Measurements from ENCODE around the gene COL23A1.

Gene COL23A1

DNA sequence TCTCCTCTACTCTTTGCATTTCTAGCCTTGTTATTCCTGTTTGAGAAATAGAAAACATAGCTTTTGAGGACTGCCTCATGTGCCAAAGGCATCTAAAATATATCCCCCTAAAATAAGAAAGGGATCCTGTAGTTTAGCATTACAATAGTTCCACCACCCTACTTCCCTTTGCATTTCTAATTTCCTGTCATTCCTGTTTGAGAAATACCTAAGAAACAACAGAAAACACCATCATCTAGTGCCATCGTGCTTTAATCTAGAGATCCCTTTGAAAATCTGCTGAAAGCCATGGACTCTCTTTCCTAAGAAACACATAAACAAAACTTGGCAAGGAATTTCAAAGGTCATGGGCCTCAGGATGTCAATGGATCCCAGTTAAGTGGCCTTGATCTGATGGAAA lies 29.2 kb upstream of the COL23A1 start:
- peak overlapping the region; percentile 56 for H3K27ac ChIP-seq
- no peaks in the 10 kb centered on the region for H3K9me3 ChIP-seq
- H3K4me1 ChIP-seq (ENCODE audit: control insufficient read depth in 1 of 2, insufficient read depth in 1 of 2, low read depth in 1 of 2, low read length in 1 of 2): peaks cover 32 to 45% of the 10 kb centered on the region in 2 experiments
- peaks cover 89% of the 10 kb centered on the region for H3K36me3 ChIP-seq
- no peaks in the 10 kb centered on the region for H3K27me3 ChIP-seq
- TF ChIP-seq, protein P1, sequence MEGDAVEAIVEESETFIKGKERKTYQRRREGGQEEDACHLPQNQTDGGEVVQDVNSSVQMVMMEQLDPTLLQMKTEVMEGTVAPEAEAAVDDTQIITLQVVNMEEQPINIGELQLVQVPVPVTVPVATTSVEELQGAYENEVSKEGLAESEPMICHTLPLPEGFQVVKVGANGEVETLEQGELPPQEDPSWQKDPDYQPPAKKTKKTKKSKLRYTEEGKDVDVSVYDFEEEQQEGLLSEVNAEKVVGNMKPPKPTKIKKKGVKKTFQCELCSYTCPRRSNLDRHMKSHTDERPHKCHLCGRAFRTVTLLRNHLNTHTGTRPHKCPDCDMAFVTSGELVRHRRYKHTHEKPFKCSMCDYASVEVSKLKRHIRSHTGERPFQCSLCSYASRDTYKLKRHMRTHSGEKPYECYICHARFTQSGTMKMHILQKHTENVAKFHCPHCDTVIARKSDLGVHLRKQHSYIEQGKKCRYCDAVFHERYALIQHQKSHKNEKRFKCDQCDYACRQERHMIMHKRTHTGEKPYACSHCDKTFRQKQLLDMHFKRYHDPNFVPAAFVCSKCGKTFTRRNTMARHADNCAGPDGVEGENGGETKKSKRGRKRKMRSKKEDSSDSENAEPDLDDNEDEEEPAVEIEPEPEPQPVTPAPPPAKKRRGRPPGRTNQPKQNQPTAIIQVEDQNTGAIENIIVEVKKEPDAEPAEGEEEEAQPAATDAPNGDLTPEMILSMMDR (IDR thresholded peaks at IDR 0.05): no peak
- no peak overlapping the region for H3K4me3 ChIP-seq (ENCODE audit: low read depth in 1 of 2, low read length in 1 of 2)

DNA sequence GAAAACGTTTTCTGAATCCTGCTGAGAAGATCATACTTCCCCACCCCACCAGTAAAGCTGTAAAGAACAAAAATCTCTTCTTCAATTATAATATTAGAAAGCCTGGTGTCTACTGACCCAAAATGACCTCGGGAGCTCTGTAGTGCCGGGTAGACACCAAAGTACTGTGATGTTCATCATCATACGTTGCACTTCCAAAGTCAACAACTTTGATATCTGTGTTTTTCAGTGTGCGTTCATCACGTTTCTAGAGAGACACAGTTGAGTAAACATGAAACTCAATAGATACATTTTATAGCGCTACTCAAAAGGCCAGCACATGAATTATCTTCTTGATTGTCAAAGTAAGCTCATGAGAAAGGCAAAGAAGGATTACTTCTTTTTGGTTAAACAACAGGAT lies 22.1 kb upstream of the COL23A1 start:
- Histone ChIP-seq H3K27me3 (no peaks in the 10 kb centered on the region), H3K4me3 (ENCODE audit: low read depth in 1 of 2, low read length in 1 of 2) (no peak overlapping the region), H3K36me3 (peaks cover 100% of the 10 kb centered on the region), H3K9me3 (no peaks in the 10 kb centered on the region), H3K27ac (no peak overlapping the region), H3K4me1 (ENCODE audit: control insufficient read depth in 1 of 2, insufficient read depth in 1 of 2, low read depth in 1 of 2, low read length in 1 of 2) (no peaks in the 10 kb centered on the region)
- TF ChIP-seq, protein P1 (IDR thresholded peaks at IDR 0.05): no peak

- Histone ChIP-seq H3K4me3 (ENCODE audit: low read depth in 1 of 2, low read length in 1 of 2) (no peak overlapping the region), H3K9me3 (no peaks in the 10 kb centered on the region), H3K4me1 (ENCODE audit: control insufficient read depth in 1 of 2, insufficient read depth in 1 of 2, low read depth in 1 of 2, low read length in 1 of 2) (no peaks in the 10 kb centered on the region), H3K27ac (peak overlapping the region; percentile 34), H3K36me3 (peaks cover 100% of the 10 kb centered on the region), H3K27me3 (no peaks in the 10 kb centered on the region)
- TF ChIP-seq, protein P1 (IDR thresholded peaks at IDR 0.05): no peak
Measured at GRCh38 chr5:178606269-178606668, 16.1 kb upstream of the COL23A1 start.

DNA sequence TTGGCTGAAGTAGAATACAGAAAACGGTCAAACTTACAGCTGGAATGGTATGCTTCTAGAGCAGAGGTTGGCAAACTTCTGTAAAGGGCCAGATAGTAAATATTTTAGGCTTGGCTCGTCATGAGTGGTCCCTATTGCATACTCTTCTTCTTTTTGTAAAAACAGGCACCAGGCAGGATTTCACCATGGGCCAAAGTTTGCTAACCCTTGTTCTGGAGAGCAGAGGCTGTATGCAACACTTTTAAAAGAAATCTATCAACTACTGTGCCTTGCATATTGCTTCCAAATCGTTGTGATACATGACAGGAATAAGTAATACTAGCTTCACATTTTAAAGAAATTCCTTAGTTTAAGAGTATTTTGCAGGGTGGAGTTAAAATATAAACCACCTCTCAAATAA lies 15.6 kb upstream of the COL23A1 start:
- Histone ChIP-seq H3K27ac (peak overlapping the region; percentile 35), H3K4me1 (ENCODE audit: control insufficient read depth in 1 of 2, insufficient read depth in 1 of 2, low read depth in 1 of 2, low read length in 1 of 2) (no peaks in the 10 kb centered on the region), H3K36me3 (peaks cover 98% of the 10 kb centered on the region), H3K4me3 (ENCODE audit: low read depth in 1 of 2, low read length in 1 of 2) (no peak overlapping the region), H3K9me3 (no peaks in the 10 kb centered on the region), H3K27me3 (no peaks in the 10 kb centered on the region)
- TF ChIP-seq, protein P1 (IDR thresholded peaks at IDR 0.05): no peak

DNA sequence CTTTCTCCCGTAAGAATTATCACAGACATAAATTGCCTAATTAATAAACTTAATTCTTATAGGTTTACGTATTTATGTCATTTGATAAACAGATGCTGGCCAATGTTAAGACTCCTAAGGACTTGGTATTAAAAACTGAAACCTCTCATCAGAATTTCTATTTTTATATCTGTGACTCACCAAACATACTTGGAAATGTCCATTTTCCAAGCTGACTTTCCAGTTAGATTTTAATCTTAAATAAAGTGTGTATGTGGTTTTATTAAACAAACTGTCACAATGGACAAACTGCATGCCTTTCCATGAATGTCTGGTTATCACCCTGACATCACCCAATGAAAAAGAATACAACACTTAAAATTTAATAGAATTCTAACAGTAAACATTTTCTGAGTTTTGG lies 12.6 kb upstream of the COL23A1 start:
- Histone ChIP-seq H3K4me3 (ENCODE audit: low read depth in 1 of 2, low read length in 1 of 2) (no peak overlapping the region), H3K27me3 (no peaks in the 10 kb centered on the region), H3K4me1 (ENCODE audit: control insufficient read depth in 1 of 2, insufficient read depth in 1 of 2, low read depth in 1 of 2, low read length in 1 of 2) (no peaks in the 10 kb centered on the region), H3K27ac (no peak overlapping the region), H3K9me3 (no peaks in the 10 kb centered on the region), H3K36me3 (peaks cover 78% of the 10 kb centered on the region)
- TF ChIP-seq, protein P1 (IDR thresholded peaks at IDR 0.05): no peak

- H3K4me3 ChIP-seq (ENCODE audit: low read depth in 1 of 2, low read length in 1 of 2): no peak overlapping the region
- TF ChIP-seq, protein P1 (IDR thresholded peaks at IDR 0.05): no peak
- H3K9me3 ChIP-seq: no peaks in the 10 kb centered on the region
- peaks cover 3 to 4% of the 10 kb centered on the region in 2 experiments for H3K4me1 ChIP-seq (ENCODE audit: control insufficient read depth in 1 of 2, insufficient read depth in 1 of 2, low read depth in 1 of 2, low read length in 1 of 2)
- H3K36me3 ChIP-seq: peaks cover 18% of the 10 kb centered on the region
- no peak overlapping the region for H3K27ac ChIP-seq
- H3K27me3 ChIP-seq: peaks cover 4% of the 10 kb centered on the region
Measured at GRCh38 chr5:178595750-178596149, 5.6 kb upstream of the COL23A1 start.

All from neutrophil (primary cell).